Activated naive CD4-positive, alpha-beta T cell treated with anti-CD3 and anti-CD28 coated beads, Interleukin-2, amount 10 ng/mL, durations not matched to agents 5 hours and 36 hours (primary cell): Measurements from ENCODE around the gene RECQL. TPM values are rescaled to one million over a fixed set of nuclear protein-coding genes. Genes with fewer than 3 reads are reported as not detected.

ENCODE experiments used
- total RNA-seq, 2 experiments: library from RNA; stranded (reverse); gene quantifications; one replicate each; pipeline ENCODE4 v1.2.3, GENCODE V29; 2021

RECQL gene
- 10 to 100 TPM; 83.1 to 85.1 TPM for total RNA-seq

GRCh38 chr12:21501258-21502163 lies at the start of gene RECQL, which contains the start of gene GOLT1B:
Gene RECQL, minus strand, starts transcription at chr12:21501635. Its CDS starts 2,065 bp downstream, at chr12:21499570.
Gene GOLT1B, plus strand, starts transcription at chr12:21501789. Its CDS starts 135 bp downstream, at chr12:21501924.

GRCh38 chr12:21526053-21526452 lies 24.6 kb upstream of the RECQL start, which contains the start of gene SPX:
Gene SPX, plus strand, starts transcription at chr12:21526296. Its CDS starts 177 bp downstream, at chr12:21526473.

Other genes with a start within 250 kb of the RECQL start
- not detected for gene SLCO1A2, start 166.7 kb downstream of the RECQL start, total RNA-seq
- gene IAPP, start 128.7 kb downstream of the RECQL start, total RNA-seq, result not detected
- 10 to 100 TPM; 27.9 to 29.6 TPM for gene PYROXD1, start 64.0 kb downstream of the RECQL start, total RNA-seq
- gene GOLT1B, start 154 bp upstream of the RECQL start, total RNA-seq, result 10 to 100 TPM; 39.0 to 45.8 TPM
- gene SPX, start 24.7 kb upstream of the RECQL start, total RNA-seq, result under 1 TPM; 0.20 to 0.29 TPM
- gene GYS2, start 103.2 kb upstream of the RECQL start, total RNA-seq, result not detected
- gene LDHB, start 156.2 kb upstream of the RECQL start, total RNA-seq, result 1,000 to 10,000 TPM; 1,210 to 1,348 TPM